IMR-90 (cell line): Measurements from ENCODE around the gene FAM163A. TPM values are rescaled to one million over a fixed set of nuclear protein-coding genes. Genes with fewer than 3 reads are reported as not detected.

Source experiments
- ATAC-seq: fragments of 200-7000 bp; cut with Tn5 transposase; 2 replicates; pipeline ENCODE4 v1.9.1; 2020; ENCODE audit warnings: low read depth, mild to moderate bottlenecking, moderate library complexity
- BruUV-seq: library from RNA; stranded (reverse); fragments of 400-500 nt; replicated peaks from 2 replicates; lab custom pipeline; 2021; lab: Mats Ljungman, UMichigan
- CTCF ChIA-PET: fragments of 300-600 bp; formaldehyde crosslinking; extraction: SDS; loops from one replicate; lab custom pipeline; 2021; ENCODE audit warnings: antibody characterized with exemption; lab: Yijun Ruan, JAX
- POLR2A ChIA-PET: fragments of 300-600 bp; sonication (Branson Sonifier 250); formaldehyde crosslinking; loops from one replicate; lab custom pipeline; 2022; ENCODE audit warnings: antibody characterized with exemption; ENCODE audit not compliant: unreplicated experiment; lab: Charles Lee
- DNase-seq: peaks from one replicate; pipeline ENCODE4 v3.0.0; 2013
- H2AFZ ChIP-seq: replicated peaks from 2 replicates; pipeline ENCODE3; 2013; ENCODE audit warnings: low read length, mild to moderate bottlenecking; ENCODE audit not compliant: poor library complexity
- H2AK5ac ChIP-seq: 2 replicates; pipeline ENCODE4 v1.6.1; 2013; ENCODE audit warnings: low read depth, low read length, inconsistent platforms
- H2AK9ac ChIP-seq: replicated peaks from 2 replicates; pipeline ENCODE3; 2013; ENCODE audit warnings: mild to moderate bottlenecking, low read depth, low read length, moderate library complexity; ENCODE audit not compliant: poor library complexity
- H2BK120ac ChIP-seq: 2 replicates; pipeline ENCODE4 v1.6.1; 2013; ENCODE audit warnings: low read depth, low read length, inconsistent platforms
- H2BK15ac ChIP-seq: 3 replicates; pipeline ENCODE4 v1.6.1; 2013; ENCODE audit warnings: low read depth, low read length, inconsistent platforms
- H2BK20ac ChIP-seq: 2 replicates; pipeline ENCODE4 v1.6.1; 2013; ENCODE audit warnings: low read depth, mild to moderate bottlenecking, inconsistent platforms, low read length, moderate library complexity
- H2BK5ac ChIP-seq: 2 replicates; pipeline ENCODE4 v1.6.1; 2013; ENCODE audit warnings: mild to moderate bottlenecking, low read depth, low read length, inconsistent platforms; ENCODE audit not compliant: poor library complexity, severe bottlenecking
- H3K14ac ChIP-seq: replicated peaks from 2 replicates; pipeline ENCODE4 v1.6.1; 2013; ENCODE audit warnings: low read depth, low read length, inconsistent platforms
- H3K18ac ChIP-seq: 2 replicates; pipeline ENCODE4 v1.6.1; 2013; ENCODE audit warnings: low read depth, low read length, control low read depth
- H3K23ac ChIP-seq: 2 replicates; pipeline ENCODE4 v1.6.1; 2013; ENCODE audit warnings: low read depth, low read length, inconsistent platforms
- H3K27ac ChIP-seq: 2 replicates; pipeline ENCODE4 v1.5.1; 2013; ENCODE audit warnings: mild to moderate bottlenecking, control low read depth, low read length; ENCODE audit not compliant: insufficient read depth
- H3K27me3 ChIP-seq: 2 replicates; pipeline ENCODE4 v1.6.1; 2013; ENCODE audit warnings: low read length; ENCODE audit not compliant: control insufficient read depth, insufficient read depth
- H3K36me3 ChIP-seq: 2 replicates; pipeline ENCODE4 v1.6.1; 2013; ENCODE audit warnings: low read length, mixed read lengths; ENCODE audit not compliant: control insufficient read depth, insufficient read depth
- H3K4ac ChIP-seq: 2 replicates; pipeline ENCODE4 v1.6.1; 2013; ENCODE audit warnings: low read depth, low read length, inconsistent platforms
- H3K4me1 ChIP-seq: 2 replicates; pipeline ENCODE4 v1.6.1; 2013; ENCODE audit warnings: low read length, mixed read lengths; ENCODE audit not compliant: control insufficient read depth, insufficient read depth
- H3K4me2 ChIP-seq: 2 replicates; pipeline ENCODE4 v1.6.1; 2013; ENCODE audit warnings: low read depth, mild to moderate bottlenecking, control low read depth, low read length, moderate library complexity
- H3K4me3 ChIP-seq: 2 replicates; pipeline ENCODE4 v1.5.1; 2013; ENCODE audit warnings: low read depth, mild to moderate bottlenecking, control low read depth, low read length, moderate library complexity; ENCODE audit not compliant: insufficient read depth
- H3K56ac ChIP-seq: 2 replicates; pipeline ENCODE4 v1.6.1; 2013; ENCODE audit warnings: low read length, inconsistent platforms; ENCODE audit not compliant: insufficient read depth; ENCODE audit errors: extremely low read depth
- H3K79me1 ChIP-seq, 2 experiments: 2 replicates each; pipeline ENCODE4 v1.6.1; 2013; ENCODE audit warnings: low read length in 2 of 2, inconsistent platforms in 1 of 2, low read depth in 1 of 2
- H3K9ac ChIP-seq: 2 replicates; pipeline ENCODE4 v1.6.1; 2013; ENCODE audit warnings: low read depth, low read length, control low read depth
- H3K9me1 ChIP-seq: 2 replicates; pipeline ENCODE4 v1.6.1; 2013; ENCODE audit warnings: low read length, inconsistent platforms; ENCODE audit not compliant: insufficient read depth
- H3K9me3 ChIP-seq: 2 replicates; pipeline ENCODE4 v1.6.1; 2013; ENCODE audit warnings: low read length; ENCODE audit not compliant: control insufficient read depth, insufficient read depth
- H4K20me1 ChIP-seq: 2 replicates; pipeline ENCODE4 v1.6.1; 2013; ENCODE audit warnings: low read length, inconsistent platforms; ENCODE audit not compliant: insufficient read depth
- H4K5ac ChIP-seq: 2 replicates; pipeline ENCODE4 v1.6.1; 2013; ENCODE audit warnings: mild to moderate bottlenecking, low read depth, low read length, control low read depth
- H4K8ac ChIP-seq, 2 experiments: 2 replicates each; pipeline ENCODE4 v1.6.1; 2013; ENCODE audit warnings: low read depth in 2 of 2, low read length in 2 of 2, control low read depth in 1 of 2, inconsistent platforms in 1 of 2
- H4K91ac ChIP-seq: 2 replicates; pipeline ENCODE4 v1.6.1; 2013; ENCODE audit warnings: low read depth, low read length, inconsistent platforms; ENCODE audit not compliant: insufficient read depth
- BHLHE40 ChIP-seq: fragments of 150-350 bp; IDR thresholded peaks from 2 replicates; pipeline ENCODE4 v1.6.1; 2016; ENCODE audit warnings: mild to moderate bottlenecking, low read depth, low read length
- CHD1 ChIP-seq: IDR thresholded peaks from 2 replicates; pipeline ENCODE4 v1.6.1; 2012; ENCODE audit warnings: low read depth, low read length, improper control_type of control experiment
- FOS ChIP-seq: fragments of 150-350 bp; IDR thresholded peaks from 2 replicates; pipeline ENCODE4 v1.6.1; 2016; ENCODE audit warnings: low read depth, low read length
- SMC3 ChIP-seq: fragments of 150-350 bp; IDR thresholded peaks from 2 replicates; pipeline ENCODE4 v1.6.1; 2016; ENCODE audit warnings: low read depth, mild to moderate bottlenecking, antibody characterized with exemption, low read length, moderate library complexity
- WGBS, 2 experiments: methylation state at CpG; one replicate each; pipeline versions ENCODE4 v1.1.5 to v1.1.7; 2013; ENCODE audit warnings: missing lambda C conversion rate in 2 of 2; ENCODE audit not compliant: insufficient read length in 1 of 2; ENCODE audit errors: extremely low coverage in 2 of 2; 5-methylcytosine and 5-hydroxymethylcytosine counted together
- dilution Hi-C: fragments of 300-500 bp; cut with HindIII; formaldehyde crosslinking; loops from one replicate; pipeline ENCODE4 v1.14.3; 2018; ENCODE audit warnings: low sequenced_read_pairs; ENCODE audit not compliant: unreplicated experiment
- in situ Hi-C: fragments of 300-500 bp; cut with MboI; formaldehyde crosslinking; loops from 3 replicates; pipeline ENCODE4 v1.14.3; 2019; ENCODE audit warnings: low sequenced_read_pairs, inconsistent platforms, mixed read lengths
- intact Hi-C: fragments of 100-400 bp; cut with micrococcal nuclease; formaldehyde crosslinking; loops from 2 replicates; pipeline ENCODE4 v1.10.0; 2022
- polyA plus RNA-seq, 3 experiments: library from polyadenylated mRNA; depleted of rRNA; stranded (reverse); fragments of >200 nt; gene quantifications; 2 replicates each; pipeline ENCODE4 v1.2.3, GENCODE V29; 2012; ENCODE audit warnings: low replicate concordance in 1 of 3
- total RNA-seq: library from RNA; depleted of rRNA; stranded (reverse); fragments of >200 nt; gene quantifications from 2 replicates; pipeline ENCODE4 v1.2.3, GENCODE V29; 2012
- TF ChIP-seq, protein P1 (sequence below): fragments of 150-350 bp; IDR thresholded peaks from 2 replicates; pipeline ENCODE4 v1.6.1; 2017; ENCODE audit warnings: mild to moderate bottlenecking, antibody characterized with exemption, low read length, low read depth

FAM163A gene
- total and polyA plus RNA-seq, 2 of the 4 experiments (the other 2 are of a cell fraction) = not detected

- Histone ChIP-seq H2AK5ac (no peak overlapping the region), H3K9me3 (peaks cover 2% of the 10 kb centered on the region), H4K5ac (no peak overlapping the region), H3K27me3 (peaks cover 69% of the 10 kb centered on the region), H3K23ac (no peak overlapping the region), H2BK20ac (no peak overlapping the region), H4K20me1 (no peaks in the 10 kb centered on the region), H3K79me1 (no peaks in the 10 kb centered on the region), H4K8ac (no peak overlapping the region), H3K4me3 (no peak overlapping the region), H2BK120ac (no peak overlapping the region), H3K36me3 (no peaks in the 10 kb centered on the region), H4K91ac (no peak overlapping the region), H3K4me1 (no peaks in the 10 kb centered on the region), H3K9ac (no peak overlapping the region), H3K14ac (no peak overlapping the region), H3K56ac (no peak overlapping the region), H2AFZ (no peak overlapping the region), H3K4ac (no peak overlapping the region), H3K18ac (no peak overlapping the region), H2BK5ac (no peak overlapping the region), H2AK9ac (no peak overlapping the region), H3K9me1 (no peaks in the 10 kb centered on the region), H3K4me2 (no peak overlapping the region), H3K27ac (no peak overlapping the region), H2BK15ac (no peak overlapping the region)
- 32% methylated on average over 7 of the region's 8 CpGs; no CpG with 5 or more reads in 1 of the 2 experiments for WGBS, 2 experiments
- ATAC-seq = no peak
- BruUV-seq = no TSS peak
- TF ChIP-seq CHD1 (no peak), FOS (no peak), BHLHE40 (no peak), SMC3 (no peak)
- TF ChIP-seq, protein P1, sequence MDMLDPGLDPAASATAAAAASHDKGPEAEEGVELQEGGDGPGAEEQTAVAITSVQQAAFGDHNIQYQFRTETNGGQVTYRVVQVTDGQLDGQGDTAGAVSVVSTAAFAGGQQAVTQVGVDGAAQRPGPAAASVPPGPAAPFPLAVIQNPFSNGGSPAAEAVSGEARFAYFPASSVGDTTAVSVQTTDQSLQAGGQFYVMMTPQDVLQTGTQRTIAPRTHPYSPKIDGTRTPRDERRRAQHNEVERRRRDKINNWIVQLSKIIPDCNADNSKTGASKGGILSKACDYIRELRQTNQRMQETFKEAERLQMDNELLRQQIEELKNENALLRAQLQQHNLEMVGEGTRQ = no peak
- in situ Hi-C loops (no loop called here), intact Hi-C loops (no loop called here), dilution Hi-C loops (no loop called here)
- CTCF ChIA-PET = no interaction called here
- POLR2A ChIA-PET = no interaction called here
- no peak for DNase-seq
Measured at GRCh38 chr1:179745131-179745611, 2.1 kb downstream of the FAM163A start.
